Activated CD8-positive, alpha-beta T cell treated with anti-CD3 and anti-CD28 coated beads for 36 hours (primary cell): ENCODE results near the gene BIRC5. TPM values are rescaled to one million over a fixed set of nuclear protein-coding genes. Genes with fewer than 3 reads are reported as not detected.

Experiments
- ATAC-seq: fragments of 200-7000 bp; cut with Tn5 transposase; one replicate; pipeline ENCODE4 v1.10.0; 2021; ENCODE audit warnings: mild to moderate bottlenecking, moderate library complexity
- CTCF ChIA-PET: fragments of 350-600 bp; sonication (Branson Sonifier 250); formaldehyde crosslinking; loops from one replicate; lab custom pipeline; 2021; ENCODE audit warnings: antibody characterized with exemption; lab: Charles Lee
- POLR2A ChIA-PET: fragments of 350-600 bp; sonication (Branson Sonifier 250); formaldehyde crosslinking; loops from one replicate; lab custom pipeline; 2021; ENCODE audit warnings: antibody characterized with exemption; lab: Charles Lee
- DNase-seq: peaks from one replicate; pipeline ENCODE4 v3.0.0-alpha.2; 2020
- H3K27ac Mint-ChIP-seq: one replicate; pipeline ENCODE4 v1.8.0; 2021; ENCODE audit warnings: mild to moderate bottlenecking, mixed read lengths
- H3K27me3 Mint-ChIP-seq: one replicate; pipeline ENCODE4 v1.8.0; 2021; ENCODE audit warnings: mixed read lengths
- H3K36me3 Mint-ChIP-seq: one replicate; pipeline ENCODE4 v1.8.0; 2021; ENCODE audit warnings: low read depth, mixed read lengths
- H3K4me1 Mint-ChIP-seq: one replicate; pipeline ENCODE4 v1.8.0; 2021; ENCODE audit warnings: low read depth, mixed read lengths
- H3K4me3 Mint-ChIP-seq: one replicate; pipeline ENCODE4 v1.8.0; 2021; ENCODE audit warnings: mild to moderate bottlenecking, moderate library complexity, mixed read lengths
- H3K9me3 Mint-ChIP-seq: one replicate; pipeline ENCODE4 v1.8.0; 2021; ENCODE audit warnings: mixed read lengths
- intact Hi-C: fragments of 100-400 bp; cut with micrococcal nuclease; formaldehyde crosslinking; loops from one replicate; pipeline ENCODE4 v1.10.0; 2022
- total RNA-seq, 2 experiments: library from RNA; stranded (reverse); gene quantifications; one replicate each; pipeline ENCODE4 v1.2.3, GENCODE V29; 2021
- TF ChIP-seq, protein P1 (sequence below): fragments of 200-600 bp; IDR thresholded peaks from one replicate; pipeline ENCODE4 v1.8.0; 2022; ENCODE audit warnings: antibody characterized with exemption, mild to moderate bottlenecking

BIRC5 gene
- total RNA-seq, 2 experiments from 2014 or later = 90.6 to 93.7 TPM

GRCh38 chr17:78186692-78187595 lies 27.1 kb upstream of the BIRC5 start, which contains the start of the genes AFMID and TK1:
Gene AFMID (plus strand): TSS chr17:78187362. CDS start chr17:78187371, 9 bp downstream.
Gene TK1 (minus strand): TSS chr17:78187052. CDS start chr17:78186994, 58 bp downstream.
- H3K36me3 Mint-ChIP-seq = peaks cover 40% of the 10 kb centered on the region
- peak within 1 kb of the TSS; percentile 93 for H3K4me3 Mint-ChIP-seq
- TF ChIP-seq, protein P1, sequence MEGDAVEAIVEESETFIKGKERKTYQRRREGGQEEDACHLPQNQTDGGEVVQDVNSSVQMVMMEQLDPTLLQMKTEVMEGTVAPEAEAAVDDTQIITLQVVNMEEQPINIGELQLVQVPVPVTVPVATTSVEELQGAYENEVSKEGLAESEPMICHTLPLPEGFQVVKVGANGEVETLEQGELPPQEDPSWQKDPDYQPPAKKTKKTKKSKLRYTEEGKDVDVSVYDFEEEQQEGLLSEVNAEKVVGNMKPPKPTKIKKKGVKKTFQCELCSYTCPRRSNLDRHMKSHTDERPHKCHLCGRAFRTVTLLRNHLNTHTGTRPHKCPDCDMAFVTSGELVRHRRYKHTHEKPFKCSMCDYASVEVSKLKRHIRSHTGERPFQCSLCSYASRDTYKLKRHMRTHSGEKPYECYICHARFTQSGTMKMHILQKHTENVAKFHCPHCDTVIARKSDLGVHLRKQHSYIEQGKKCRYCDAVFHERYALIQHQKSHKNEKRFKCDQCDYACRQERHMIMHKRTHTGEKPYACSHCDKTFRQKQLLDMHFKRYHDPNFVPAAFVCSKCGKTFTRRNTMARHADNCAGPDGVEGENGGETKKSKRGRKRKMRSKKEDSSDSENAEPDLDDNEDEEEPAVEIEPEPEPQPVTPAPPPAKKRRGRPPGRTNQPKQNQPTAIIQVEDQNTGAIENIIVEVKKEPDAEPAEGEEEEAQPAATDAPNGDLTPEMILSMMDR = no peak
- peak; percentile 96 for DNase-seq
- intact Hi-C loops = no loop called here
- POLR2A ChIA-PET = interaction anchor here (0.8 to 6.6 kb wide), 9 partner anchors 10 to 62 kb away, joined by 3 to 100 read pairs (median 4); partner anchors contain the start of gene SYNGR2
- no peaks in the 10 kb centered on the region for H3K27me3 Mint-ChIP-seq
- CTCF ChIA-PET = interaction anchor here (0.8 to 2.8 kb wide), 6 partner anchors 11 to 102 kb away, joined by 4 to 29 read pairs (median 6); no protein-coding TSS in a partner anchor
- H3K9me3 Mint-ChIP-seq = peaks cover 2% of the 10 kb centered on the region
- peaks cover 32% of the 10 kb centered on the region for H3K4me1 Mint-ChIP-seq
- peak within 1 kb of the TSS; percentile 82 for H3K27ac Mint-ChIP-seq
- peak; percentile 98 for ATAC-seq

GRCh38 chr17:78196716-78197115 lies 17.3 kb upstream of the BIRC5 start:
- ATAC-seq (no peak), DNase-seq (no peak)
- Mint-ChIP-seq H3K27ac (no peak overlapping the region), H3K4me3 (no peak overlapping the region), H3K27me3 (no peaks in the 10 kb centered on the region), H3K36me3 (peaks cover 17% of the 10 kb centered on the region), H3K9me3 (no peaks in the 10 kb centered on the region), H3K4me1 (no peaks in the 10 kb centered on the region)
- TF ChIP-seq, protein P1 = no peak
- intact Hi-C loops = no loop called here
- POLR2A ChIA-PET = interaction anchor here (0.8 to 2.4 kb wide), 3 partner anchors 9 to 23 kb away, joined by 4 to 9 read pairs (median 5); partner anchors contain the start of genes AFMID and TK1
- CTCF ChIA-PET = no interaction called here

- ChIA-PET POLR2A (interaction anchor here (0.6 to 2.4 kb wide), 3 partner anchors 9 to 1178 kb away, joined by 4 to 9 read pairs (median 4); partner anchors contain the start of genes AFMID and TK1), CTCF (no interaction called here)
- no peaks in the 10 kb centered on the region for H3K9me3 Mint-ChIP-seq
- H3K4me1 Mint-ChIP-seq = no peaks in the 10 kb centered on the region
- TF ChIP-seq, protein P1 = no peak
- peaks cover 17% of the 10 kb centered on the region for H3K36me3 Mint-ChIP-seq
- no peaks in the 10 kb centered on the region for H3K27me3 Mint-ChIP-seq
- intact Hi-C loops = no loop called here
- no peak overlapping the region for H3K27ac Mint-ChIP-seq
- DNase-seq (no peak), ATAC-seq (no peak)
- no peak overlapping the region for H3K4me3 Mint-ChIP-seq
Observed at GRCh38 chr17:78197147-78197832, 16.8 kb upstream of the BIRC5 start.

DNA sequence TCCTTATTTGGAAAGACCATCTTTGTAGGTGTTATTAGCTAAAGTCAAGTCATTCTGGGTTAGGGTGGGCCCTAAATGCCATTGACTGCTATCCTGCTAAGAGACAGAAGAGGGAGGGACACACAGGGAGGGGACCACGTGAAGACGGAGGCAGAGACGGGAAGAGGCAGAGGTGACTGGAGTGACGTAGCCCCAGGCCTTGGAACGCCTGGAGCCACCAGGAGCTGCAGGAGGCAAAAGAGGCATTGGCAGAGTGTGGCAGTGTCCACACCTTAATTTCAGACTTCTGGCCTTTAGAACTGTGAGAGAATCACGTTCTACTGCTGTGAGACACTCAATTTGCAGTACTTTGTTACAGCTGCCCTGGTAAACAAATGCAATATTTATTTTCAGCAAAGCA lies 13.6 kb upstream of the BIRC5 start:
- TF ChIP-seq, protein P1 = no peak
- no peaks in the 10 kb centered on the region for H3K27me3 Mint-ChIP-seq
- H3K9me3 Mint-ChIP-seq = no peaks in the 10 kb centered on the region
- H3K4me1 Mint-ChIP-seq = no peaks in the 10 kb centered on the region
- H3K27ac Mint-ChIP-seq = no peak overlapping the region
- ChIA-PET CTCF (interaction anchor here (0.7 to 2.3 kb wide), 2 partner anchors 24 to 659 kb away, joined by 3 to 8 read pairs; no protein-coding TSS in a partner anchor), POLR2A (no interaction called here)
- H3K4me3 Mint-ChIP-seq = no peak overlapping the region
- peaks cover 10% of the 10 kb centered on the region for H3K36me3 Mint-ChIP-seq
- no peak for DNase-seq
- intact Hi-C loops = no loop called here
- no peak for ATAC-seq
